WI38 (cell line): ENCODE results near the gene BTAF1.
A peak's percentile ranks its signal among the peaks of the same experiment; 100 is the strongest.

Source experiments
- H3K4me3 ChIP-seq: 2 replicates; pipeline ENCODE4 v1.5.1; 2011; ENCODE audit warnings: low read depth, mild to moderate bottlenecking, control low read depth, low read length
- TF ChIP-seq, protein P1 (sequence below): IDR thresholded peaks from 2 replicates; pipeline ENCODE4 v1.5.1; 2012; ENCODE audit warnings: low read depth, mild to moderate bottlenecking, control low read depth, low read length

BTAF1 gene

DNA sequence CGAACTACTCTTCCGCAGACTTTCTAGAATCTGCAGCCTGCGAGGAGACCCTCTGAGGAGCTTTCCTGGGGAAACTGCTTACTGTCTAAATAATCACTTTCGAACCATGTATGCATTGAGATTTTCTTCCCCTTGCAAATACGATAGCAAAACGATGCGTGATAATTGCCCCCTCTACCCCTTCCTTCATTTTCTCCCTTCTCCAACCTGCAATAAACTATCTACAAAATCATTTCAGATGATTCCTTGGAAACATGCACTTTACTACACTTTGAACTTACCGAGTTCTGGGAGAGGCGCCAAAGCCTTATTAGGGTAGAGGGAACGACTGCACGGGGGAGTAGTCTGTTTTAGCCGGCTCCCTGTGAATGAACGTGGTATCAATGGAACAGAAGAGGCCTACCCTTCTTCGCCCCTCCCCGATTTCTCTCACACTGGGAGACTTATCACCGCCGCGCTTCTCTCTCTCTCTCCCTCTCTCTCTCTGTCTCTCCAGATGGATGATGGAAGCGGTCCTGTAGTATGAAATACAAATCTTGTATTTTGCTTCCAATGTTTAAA is 14.4 kb upstream of the BTAF1 start, which contains the start of gene FGFBP3:
TSS of gene FGFBP3 (minus strand) at position 370 of the 561 bp plus-strand sequence. CDS start 517 bp downstream, outside the sequence.
- peak within 1 kb of the TSS; percentile 72 for H3K4me3 ChIP-seq
- TF ChIP-seq, protein P1, sequence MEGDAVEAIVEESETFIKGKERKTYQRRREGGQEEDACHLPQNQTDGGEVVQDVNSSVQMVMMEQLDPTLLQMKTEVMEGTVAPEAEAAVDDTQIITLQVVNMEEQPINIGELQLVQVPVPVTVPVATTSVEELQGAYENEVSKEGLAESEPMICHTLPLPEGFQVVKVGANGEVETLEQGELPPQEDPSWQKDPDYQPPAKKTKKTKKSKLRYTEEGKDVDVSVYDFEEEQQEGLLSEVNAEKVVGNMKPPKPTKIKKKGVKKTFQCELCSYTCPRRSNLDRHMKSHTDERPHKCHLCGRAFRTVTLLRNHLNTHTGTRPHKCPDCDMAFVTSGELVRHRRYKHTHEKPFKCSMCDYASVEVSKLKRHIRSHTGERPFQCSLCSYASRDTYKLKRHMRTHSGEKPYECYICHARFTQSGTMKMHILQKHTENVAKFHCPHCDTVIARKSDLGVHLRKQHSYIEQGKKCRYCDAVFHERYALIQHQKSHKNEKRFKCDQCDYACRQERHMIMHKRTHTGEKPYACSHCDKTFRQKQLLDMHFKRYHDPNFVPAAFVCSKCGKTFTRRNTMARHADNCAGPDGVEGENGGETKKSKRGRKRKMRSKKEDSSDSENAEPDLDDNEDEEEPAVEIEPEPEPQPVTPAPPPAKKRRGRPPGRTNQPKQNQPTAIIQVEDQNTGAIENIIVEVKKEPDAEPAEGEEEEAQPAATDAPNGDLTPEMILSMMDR = no peak

DNA sequence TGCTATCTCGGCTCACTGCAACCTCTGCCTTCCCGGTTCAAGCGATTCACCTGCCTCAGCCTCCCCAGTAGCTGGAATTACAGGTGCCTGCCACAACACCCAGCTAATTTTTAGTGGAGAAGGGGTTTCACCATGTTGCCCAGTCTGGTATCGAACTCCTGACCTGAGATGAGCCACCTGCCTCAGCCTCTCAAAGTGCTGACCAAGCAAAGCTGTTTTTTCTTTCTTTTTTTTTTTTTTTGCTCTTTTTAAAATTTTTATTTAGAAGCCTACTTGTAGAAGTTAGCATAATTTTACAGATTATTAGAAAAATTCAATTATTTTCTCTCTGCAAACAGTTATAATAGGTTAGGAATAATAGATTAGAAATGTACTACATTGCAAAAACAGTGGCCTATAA is 13.1 kb upstream of the BTAF1 start:
- no peak overlapping the region for H3K4me3 ChIP-seq
- TF ChIP-seq, protein P1 = no peak

DNA sequence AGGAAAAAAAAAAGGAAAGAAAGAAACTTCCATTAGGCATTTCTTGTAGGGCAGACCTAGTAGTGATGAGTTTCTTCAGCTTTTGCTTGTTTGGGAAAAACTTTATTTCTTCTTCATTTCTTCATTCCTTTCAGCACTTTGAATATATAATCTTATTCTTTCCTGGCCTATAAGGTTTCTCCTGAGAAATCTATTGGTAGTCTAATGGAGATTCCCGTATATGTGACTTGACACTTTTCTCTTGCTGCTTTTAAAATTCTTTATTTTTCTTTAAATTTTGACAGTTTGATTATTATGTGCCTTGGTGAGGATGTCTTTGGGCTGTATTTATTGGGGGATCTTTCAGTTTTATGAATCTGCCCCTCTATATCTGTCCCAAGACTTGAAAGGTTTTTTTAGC is 3.9 kb upstream of the BTAF1 start:
- H3K4me3 ChIP-seq = no peak overlapping the region
- TF ChIP-seq, protein P1 = no peak

DNA sequence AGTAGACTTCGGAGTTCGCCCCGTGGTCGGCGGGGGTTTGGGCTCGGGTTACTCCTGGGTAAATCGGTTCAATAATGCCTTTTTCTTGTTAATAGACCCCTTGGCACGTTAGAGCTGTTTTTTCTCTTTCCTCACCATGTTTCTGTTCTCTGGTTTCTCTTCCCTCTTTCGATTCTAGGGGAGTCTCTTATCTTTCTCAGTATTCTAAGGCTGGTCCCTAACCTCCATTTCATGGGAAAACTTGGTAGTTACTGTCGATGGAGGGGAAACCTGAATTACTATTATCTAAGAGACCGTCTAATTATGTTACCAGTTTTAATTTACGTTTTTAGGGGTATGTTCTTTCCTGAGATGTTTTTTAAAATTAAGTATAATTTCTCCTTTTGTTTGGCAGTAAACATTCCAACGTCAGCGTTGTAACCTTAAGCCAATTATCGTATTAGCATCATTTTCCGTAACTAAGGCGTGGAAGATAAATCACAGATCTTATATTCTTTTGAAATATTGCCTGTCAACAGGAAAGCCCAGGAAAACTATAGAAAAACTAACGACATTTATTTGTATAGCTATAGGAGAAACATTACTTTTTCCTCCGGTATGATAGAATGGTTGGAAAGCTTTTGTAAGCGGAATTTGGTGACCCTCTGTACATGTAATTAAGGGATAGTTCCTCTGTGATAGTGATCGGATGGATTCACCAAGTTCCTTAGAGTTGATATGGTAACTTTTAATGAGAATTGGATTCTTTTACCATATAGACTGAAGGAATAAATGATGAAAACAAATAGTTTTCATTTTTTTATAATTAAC is 847 bp downstream of the BTAF1 start:
- TF ChIP-seq, protein P1 = no peak
- peak overlapping the region; percentile 96 for H3K4me3 ChIP-seq

DNA sequence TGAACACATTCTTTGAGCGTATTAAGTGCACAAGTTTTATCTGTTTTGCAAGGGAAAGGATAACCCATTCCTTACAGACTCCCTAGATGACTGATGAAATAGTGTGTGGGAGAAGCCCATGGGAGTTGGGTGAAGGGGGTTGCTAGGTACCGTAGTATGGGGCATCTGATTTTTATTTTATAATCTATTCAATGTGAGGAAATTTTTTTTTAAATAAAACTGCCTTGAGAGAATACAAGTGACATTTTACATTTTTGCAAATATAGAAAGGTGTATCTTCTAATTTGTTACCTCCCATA is 1.4 kb downstream of the BTAF1 start:
- TF ChIP-seq, protein P1 = no peak
- peak overlapping the region; percentile 96 for H3K4me3 ChIP-seq

DNA sequence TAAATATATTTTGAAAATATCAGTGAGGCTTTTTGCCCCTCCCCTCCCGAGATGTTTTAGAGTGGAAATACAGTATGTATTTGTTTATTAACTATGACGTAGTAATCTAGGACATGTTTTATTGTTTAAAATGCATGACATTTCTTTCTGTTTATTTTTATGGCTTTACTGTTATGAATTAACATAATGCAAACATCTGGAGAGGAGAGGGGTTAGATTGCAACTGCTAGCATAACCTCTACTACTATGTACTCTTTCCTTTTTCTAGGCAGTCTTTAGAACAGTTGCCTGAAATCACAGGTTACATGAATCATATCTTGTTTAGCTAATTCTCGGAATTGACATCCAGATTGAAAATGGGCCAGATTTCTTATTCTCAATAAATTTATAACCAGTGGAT is 7.4 kb downstream of the BTAF1 start:
- TF ChIP-seq, protein P1 = no peak

DNA sequence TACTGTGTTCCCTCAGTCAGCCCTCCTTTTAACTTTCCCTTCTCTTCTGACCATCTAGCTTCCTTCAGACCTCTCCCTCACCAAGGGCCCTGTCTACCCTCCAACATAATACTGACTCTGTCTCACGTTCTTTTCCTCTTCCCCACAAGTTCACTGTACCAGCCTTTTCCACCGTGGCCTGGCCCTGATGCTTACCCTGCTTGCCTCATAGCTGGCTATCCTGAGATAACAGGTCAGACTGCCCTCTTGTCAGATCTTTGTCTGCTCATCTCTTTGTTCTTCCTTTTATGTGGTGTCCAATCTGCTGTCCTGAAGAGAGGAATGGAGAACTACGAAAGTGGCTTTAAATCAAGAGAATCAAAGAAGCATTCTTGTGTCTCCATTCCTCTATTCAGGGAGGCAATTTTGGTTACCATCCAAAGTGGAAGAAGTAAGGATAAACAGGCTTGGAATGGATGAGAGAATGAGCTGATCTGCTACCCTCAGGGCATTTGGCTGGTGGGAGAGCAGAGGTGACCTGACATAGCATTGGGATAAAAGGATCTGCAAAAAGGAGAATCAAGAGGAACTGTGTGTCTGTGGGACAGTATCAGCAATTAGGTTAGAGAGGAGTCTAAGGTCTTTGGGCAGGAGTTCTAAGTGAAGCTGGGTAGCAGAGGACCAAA is 8.1 kb downstream of the BTAF1 start:
- TF ChIP-seq, protein P1 = no peak
- H3K4me3 ChIP-seq = no peak overlapping the region

More for the DNA sequence above, 7.4 kb downstream of the BTAF1 start:
- H3K4me3 ChIP-seq = no peak overlapping the region
